ENCODE measurements around the gene PML.

The PML gene

GRCh38 chr15:73994413-73994883 lies at the start of gene PML:
PML (plus strand) TSS chr15:73994716; CDS start chr15:73994813, 97 bp downstream.
- Histone ChIP-seq H3K9me2 (replicated peaks; ENCODE audit: low read depth, low read length) (no peaks in the 10 kb centered on the region), H3K79me2 (ENCODE audit: insufficient read depth, low read length) (peaks cover 49% of the 10 kb centered on the region), H3K27me3 (ENCODE audit: insufficient read depth, low read length, poor library complexity, severe bottlenecking) (peaks cover 4% of the 10 kb centered on the region), H3K9ac (ENCODE audit: low read depth, low read length, poor library complexity, severe bottlenecking) (peak within 1 kb of the TSS; percentile 98), H3K9me3 (ENCODE audit: insufficient read depth, low read depth, low read length) (no peaks in the 10 kb centered on the region), H3K36me3 (ENCODE audit: insufficient read depth, low read length) (peaks cover 10% of the 10 kb centered on the region; the same call in 1 of the 2 replicates), H3K4me1 (ENCODE audit: insufficient read depth, low read length, poor library complexity, severe bottlenecking) (peaks cover 56% of the 10 kb centered on the region), H3K4me2 (ENCODE audit: low read depth, low read length, poor library complexity, severe bottlenecking) (peak within 1 kb of the TSS; percentile 96), H4K20me1 (ENCODE audit: insufficient read depth, low read length, poor library complexity, severe bottlenecking) (peaks cover 37% of the 10 kb centered on the region), H3F3A (ENCODE audit: low read depth) (peaks cover 4% of the 10 kb centered on the region; the same call in 1 of the 2 replicates), H3K4me3 (ENCODE audit: low read length, poor library complexity, severe bottlenecking) (peak within 1 kb of the TSS; percentile 90), H2AFZ (ENCODE audit: low read length) (peak within 1 kb of the TSS; percentile 25; the same call in 1 of the 2 replicates)
- no peak for TF ChIP-seq EZH2phosphoT487 (IDR thresholded peaks at IDR 0.05; ENCODE audit: borderline replicate concordance)
- no peak for TF ChIP-seq CTCF (conservative IDR thresholded peaks at IDR 0.05; ENCODE audit: low read length)

GRCh38 chr15:73945130-73945508 lies 49.4 kb upstream of the PML start:
- Histone ChIP-seq H3K9me3 (ENCODE audit: insufficient read depth, low read depth, low read length) (no peaks in the 10 kb centered on the region), H3F3A (ENCODE audit: low read depth) (no peaks in the 10 kb centered on the region), H3K9ac (ENCODE audit: low read depth, low read length, poor library complexity, severe bottlenecking) (peak overlapping the region; percentile 5), H3K4me2 (ENCODE audit: low read depth, low read length, poor library complexity, severe bottlenecking) (no peak overlapping the region), H3K4me3 (ENCODE audit: low read length, poor library complexity, severe bottlenecking) (no peak overlapping the region), H3K9me2 (replicated peaks; ENCODE audit: low read depth, low read length) (no peaks in the 10 kb centered on the region), H3K4me1 (ENCODE audit: insufficient read depth, low read length, poor library complexity, severe bottlenecking) (peaks cover 49% of the 10 kb centered on the region), H4K20me1 (ENCODE audit: insufficient read depth, low read length, poor library complexity, severe bottlenecking) (no peaks in the 10 kb centered on the region), H2AFZ (ENCODE audit: low read length) (no peak overlapping the region), H3K27me3 (ENCODE audit: insufficient read depth, low read length, poor library complexity, severe bottlenecking) (no peaks in the 10 kb centered on the region), H3K79me2 (ENCODE audit: insufficient read depth, low read length) (no peaks in the 10 kb centered on the region), H3K36me3 (ENCODE audit: insufficient read depth, low read length) (no peaks in the 10 kb centered on the region)
- no peak for TF ChIP-seq EZH2phosphoT487 (IDR thresholded peaks at IDR 0.05; ENCODE audit: borderline replicate concordance)
- no peak for TF ChIP-seq CTCF (conservative IDR thresholded peaks at IDR 0.05; ENCODE audit: low read length)

- Histone ChIP-seq H3K4me1 (ENCODE audit: insufficient read depth, low read length, poor library complexity, severe bottlenecking) (peaks cover 42% of the 10 kb centered on the region), H3K9me3 (ENCODE audit: insufficient read depth, low read depth, low read length) (no peaks in the 10 kb centered on the region), H3K9ac (ENCODE audit: low read depth, low read length, poor library complexity, severe bottlenecking) (no peak overlapping the region), H3K4me2 (ENCODE audit: low read depth, low read length, poor library complexity, severe bottlenecking) (no peak overlapping the region), H3K9me2 (replicated peaks; ENCODE audit: low read depth, low read length) (no peaks in the 10 kb centered on the region), H3K36me3 (ENCODE audit: insufficient read depth, low read length) (no peaks in the 10 kb centered on the region), H3K79me2 (ENCODE audit: insufficient read depth, low read length) (no peaks in the 10 kb centered on the region), H3K4me3 (ENCODE audit: low read length, poor library complexity, severe bottlenecking) (no peak overlapping the region), H2AFZ (ENCODE audit: low read length) (no peak overlapping the region), H3K27me3 (ENCODE audit: insufficient read depth, low read length, poor library complexity, severe bottlenecking) (no peaks in the 10 kb centered on the region), H4K20me1 (ENCODE audit: insufficient read depth, low read length, poor library complexity, severe bottlenecking) (no peaks in the 10 kb centered on the region), H3F3A (ENCODE audit: low read depth) (no peaks in the 10 kb centered on the region)
- no peak for TF ChIP-seq EZH2phosphoT487 (IDR thresholded peaks at IDR 0.05; ENCODE audit: borderline replicate concordance)
- no peak for TF ChIP-seq CTCF (conservative IDR thresholded peaks at IDR 0.05; ENCODE audit: low read length)
Observed at GRCh38 chr15:73946046-73946721, 48.3 kb upstream of the PML start.

Data from Loucy (cell line).